GM19328 (cell line): ENCODE data around the gene STT3B.
"Not testable (repeated sequence)": the region's sequence is repeated elsewhere in the genome, so short reads cannot be mapped to it uniquely, and the experiment has no call there.

Experiments used
- ATAC-seq: cut with Tn5 transposase; IDR thresholded peaks from one replicate; pipeline ENCODE4 v1.9.1; 2021; ENCODE audit warnings: mild to moderate bottlenecking, moderate library complexity; ENCODE audit not compliant: unreplicated experiment

The STT3B gene

DNA sequence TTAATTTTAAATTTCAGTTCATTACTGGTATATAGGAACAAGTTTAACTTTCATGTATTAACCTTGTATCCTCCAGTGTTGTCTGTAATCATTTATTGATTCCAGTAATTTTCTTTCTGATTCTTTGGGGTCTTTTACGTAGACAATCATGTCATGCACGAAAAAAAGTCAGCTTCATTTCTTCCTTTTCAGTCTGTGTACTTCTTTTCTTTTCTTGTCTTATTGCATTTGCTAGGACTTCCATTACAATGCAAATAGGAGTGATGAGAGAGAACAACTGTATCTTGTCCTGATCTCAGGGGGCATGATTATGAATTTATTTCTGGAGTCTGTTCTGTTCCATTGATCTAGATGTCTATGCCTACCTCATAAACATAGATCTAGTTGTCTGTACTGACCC lies 56.5 kb downstream of the STT3B start:
- ATAC-seq = no peak

DNA sequence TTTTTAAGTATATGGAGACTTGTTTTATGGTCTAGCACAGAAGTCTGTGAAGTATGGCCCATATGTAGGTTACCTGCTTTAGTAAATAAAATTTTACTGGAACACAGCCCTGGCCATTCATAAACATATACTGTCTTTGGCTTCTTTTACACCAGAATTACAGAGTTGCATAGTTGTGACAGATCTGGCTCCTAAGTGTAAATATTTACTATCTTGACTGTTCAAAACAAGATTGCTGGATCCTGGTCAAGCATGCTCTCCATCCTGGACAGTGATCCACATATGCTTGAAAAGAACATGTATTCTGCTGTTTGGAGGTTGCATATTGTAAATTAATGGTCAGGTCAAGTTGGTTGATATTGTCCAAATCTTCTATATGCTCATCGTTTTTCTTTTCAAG lies 57.9 kb downstream of the STT3B start:
- no peak for ATAC-seq

DNA sequence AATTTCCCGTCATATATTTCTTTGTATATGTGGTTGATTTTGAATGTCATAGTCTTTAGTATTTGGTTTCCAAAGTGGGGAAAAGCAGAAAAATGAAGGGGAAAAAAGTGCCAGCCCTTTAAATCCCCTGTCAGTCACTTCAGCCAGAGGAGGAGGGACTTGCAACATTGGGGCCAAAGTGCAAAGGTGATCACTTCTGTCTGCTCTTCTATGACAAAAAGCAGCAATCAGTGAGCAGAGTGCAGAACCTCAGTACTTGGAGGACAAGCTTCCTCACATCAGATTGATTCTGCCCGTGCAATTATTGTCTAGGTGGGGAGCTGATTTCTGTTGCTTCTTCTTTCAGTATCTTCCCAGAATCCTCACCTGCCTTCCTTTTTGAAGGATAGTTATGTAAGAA lies 60.0 kb downstream of the STT3B start:
- ATAC-seq = no peak

DNA sequence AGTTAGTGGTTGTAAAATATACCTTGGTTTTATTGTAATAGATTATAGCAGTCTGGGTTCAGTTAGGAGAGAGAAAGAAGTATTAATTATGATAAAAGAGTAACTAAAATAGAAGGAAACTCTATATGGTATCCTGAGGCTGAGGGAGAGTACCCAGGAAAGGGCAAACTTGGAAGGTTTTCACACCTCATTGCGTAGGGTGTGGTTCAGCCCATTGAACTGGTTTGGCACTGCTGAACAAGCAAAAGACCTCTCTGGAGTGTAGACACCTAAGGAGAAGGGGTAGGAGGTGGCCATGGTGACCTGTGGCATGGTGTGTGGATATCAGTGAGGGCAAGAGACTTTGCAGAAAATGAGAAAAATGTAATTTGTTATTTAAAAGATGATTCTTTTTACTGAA lies 63.5 kb downstream of the STT3B start:
- no peak for ATAC-seq

DNA sequence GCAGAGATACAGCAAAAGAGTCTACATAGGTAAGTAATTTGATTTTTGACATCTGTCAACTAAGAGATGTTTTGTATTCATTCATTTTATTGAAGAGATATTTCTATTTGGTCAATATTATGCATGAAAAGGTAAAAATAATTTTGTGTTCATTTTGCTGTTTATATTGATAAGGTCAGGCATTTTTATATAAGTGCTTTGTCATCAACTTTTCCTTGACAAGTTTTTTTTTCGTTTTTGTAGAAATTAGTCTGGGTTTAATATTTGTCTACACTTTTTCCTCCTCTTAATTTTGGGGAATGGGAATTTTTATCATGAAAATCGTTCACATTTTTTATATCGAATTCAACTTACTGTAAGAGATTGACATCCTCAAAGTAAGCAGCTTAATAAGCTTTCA lies 67.7 kb downstream of the STT3B start:
- no peak for ATAC-seq

DNA sequence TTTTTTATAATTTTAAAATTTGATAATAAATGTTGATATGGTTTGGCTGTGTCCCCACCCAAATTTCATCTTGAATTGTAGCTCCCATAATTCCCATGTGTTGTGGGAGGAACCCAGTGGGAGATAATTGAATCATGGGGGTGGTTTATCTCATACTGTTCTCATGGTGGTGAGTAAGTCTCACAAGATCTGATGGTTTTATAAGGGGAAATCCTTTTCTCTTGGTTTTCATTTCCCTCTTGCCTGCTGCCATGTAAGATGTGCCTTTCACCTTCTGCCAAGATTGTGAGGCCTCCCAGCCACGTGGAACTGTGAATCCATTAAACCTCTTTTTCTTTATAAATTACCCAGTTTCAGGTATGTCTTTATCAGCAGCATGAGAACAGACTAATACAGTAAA lies 72.6 kb downstream of the STT3B start:
- not testable (repeated sequence) for ATAC-seq

DNA sequence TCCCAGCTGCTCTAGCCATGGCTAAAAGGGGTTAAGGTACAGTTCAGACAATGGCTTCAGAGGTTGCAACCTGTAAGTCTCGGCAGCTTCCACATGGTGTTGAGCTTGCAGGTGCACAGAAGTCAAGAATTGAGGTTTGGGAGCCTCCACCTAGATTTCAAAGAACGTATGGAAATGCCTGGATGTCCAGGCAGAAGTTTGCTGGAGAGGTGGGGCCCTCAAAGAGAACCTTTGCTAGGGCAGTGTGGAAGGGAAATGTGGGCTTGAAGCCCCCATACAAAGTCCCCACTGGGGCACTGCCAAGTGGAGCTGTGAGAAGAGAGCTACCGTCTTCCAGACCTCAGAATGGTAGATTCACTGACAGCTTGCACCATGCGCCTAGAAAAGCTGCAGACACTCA lies 73.7 kb downstream of the STT3B start:
- no peak for ATAC-seq

DNA sequence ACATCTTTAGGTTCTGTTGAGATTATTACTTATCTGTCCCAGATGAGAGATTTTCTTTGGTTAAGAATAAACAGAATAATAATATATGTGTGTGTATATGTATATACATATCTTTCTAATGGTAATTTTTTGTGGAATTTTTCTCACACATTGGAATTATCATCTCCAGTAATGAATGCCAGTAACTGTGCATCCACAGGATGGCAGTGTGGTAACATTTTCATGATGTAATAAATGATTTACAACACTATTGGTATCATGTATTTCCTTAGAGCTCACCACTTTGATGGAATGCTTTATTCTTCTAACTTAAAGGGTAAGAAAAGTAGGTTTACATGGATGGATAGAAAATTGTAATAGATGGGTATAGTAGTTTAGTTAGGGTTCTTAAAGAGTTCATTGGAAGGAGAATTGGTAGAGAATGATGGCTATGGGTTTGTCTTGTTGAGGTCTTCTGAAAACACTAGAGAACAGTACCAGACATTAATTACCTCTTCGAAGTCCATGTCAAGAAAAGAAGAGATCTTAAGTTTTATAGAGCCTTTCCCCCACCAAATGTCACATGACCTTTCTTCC lies 78.1 kb downstream of the STT3B start:
- no peak for ATAC-seq

DNA sequence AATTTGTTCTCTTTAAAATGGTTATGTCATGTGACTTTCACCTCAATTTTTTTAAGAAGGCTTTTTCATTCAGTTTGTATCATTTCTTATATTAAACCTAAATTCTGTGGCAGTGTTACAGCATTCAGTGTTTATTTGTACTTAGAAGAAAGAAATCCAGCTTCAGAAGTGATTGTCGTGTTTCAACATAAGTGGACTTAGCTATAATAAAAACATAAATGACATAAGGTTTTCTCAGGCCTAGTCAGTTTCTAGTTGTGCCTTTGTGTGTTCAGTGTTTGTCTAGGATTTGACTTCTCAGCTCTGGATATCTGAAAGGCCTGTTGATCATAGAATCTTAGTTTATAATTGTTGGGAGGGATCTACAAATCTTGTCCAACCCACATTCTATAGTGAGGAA lies 80.5 kb downstream of the STT3B start:
- ATAC-seq = no peak

DNA sequence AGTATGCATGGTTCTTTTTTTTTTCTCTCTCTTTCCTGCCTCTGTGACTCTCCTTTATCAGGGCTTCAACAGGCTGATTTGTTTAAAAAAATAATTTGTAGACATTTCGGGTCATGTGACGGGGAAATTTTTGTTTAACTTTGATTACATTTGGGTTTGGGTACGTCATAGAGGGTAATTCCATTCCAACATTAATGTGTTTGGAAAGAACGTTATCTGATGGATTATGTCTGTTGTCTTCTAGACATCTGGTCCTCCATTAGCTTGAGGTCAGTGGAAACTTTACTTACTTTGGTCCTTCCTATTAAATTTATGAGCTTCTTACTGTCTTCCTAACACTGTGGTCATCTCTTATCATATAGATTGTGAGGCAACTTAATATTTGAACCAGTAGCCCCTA lies 80.9 kb downstream of the STT3B start:
- no peak for ATAC-seq

DNA sequence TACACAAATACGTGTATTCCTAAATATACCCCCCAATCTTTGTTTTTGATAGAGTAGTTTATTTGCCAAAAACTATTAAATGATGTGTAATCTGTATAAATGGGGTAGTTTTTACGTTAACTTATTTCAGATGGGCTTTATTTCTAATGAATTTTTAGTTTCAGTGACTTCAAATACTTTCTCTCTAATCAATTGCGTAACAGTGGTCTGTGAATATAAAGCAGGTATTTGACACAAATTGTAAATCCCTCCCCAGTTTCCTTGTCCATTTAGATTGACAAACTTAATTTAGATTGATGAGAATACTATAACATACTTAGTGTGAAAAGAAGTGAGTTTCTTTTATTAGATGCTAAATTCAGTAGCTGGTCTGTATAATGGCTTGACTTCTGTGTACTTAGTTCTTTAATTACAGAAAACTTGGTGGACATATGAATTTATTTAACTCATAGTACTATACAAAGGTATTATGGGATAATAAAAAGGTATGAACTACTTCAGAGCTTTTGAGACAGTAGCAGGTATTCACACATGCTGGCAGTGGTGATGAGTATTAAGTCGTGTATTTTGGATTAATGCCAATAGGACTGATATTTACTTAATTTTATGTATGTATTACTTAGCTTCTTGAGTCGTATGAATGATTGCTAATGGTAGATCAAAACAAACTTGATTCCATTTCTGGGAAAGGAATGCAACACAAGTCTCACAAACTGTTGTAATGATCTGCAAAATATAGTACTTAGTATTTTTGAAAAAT lies 81.6 kb downstream of the STT3B start:
- ATAC-seq = no peak

DNA sequence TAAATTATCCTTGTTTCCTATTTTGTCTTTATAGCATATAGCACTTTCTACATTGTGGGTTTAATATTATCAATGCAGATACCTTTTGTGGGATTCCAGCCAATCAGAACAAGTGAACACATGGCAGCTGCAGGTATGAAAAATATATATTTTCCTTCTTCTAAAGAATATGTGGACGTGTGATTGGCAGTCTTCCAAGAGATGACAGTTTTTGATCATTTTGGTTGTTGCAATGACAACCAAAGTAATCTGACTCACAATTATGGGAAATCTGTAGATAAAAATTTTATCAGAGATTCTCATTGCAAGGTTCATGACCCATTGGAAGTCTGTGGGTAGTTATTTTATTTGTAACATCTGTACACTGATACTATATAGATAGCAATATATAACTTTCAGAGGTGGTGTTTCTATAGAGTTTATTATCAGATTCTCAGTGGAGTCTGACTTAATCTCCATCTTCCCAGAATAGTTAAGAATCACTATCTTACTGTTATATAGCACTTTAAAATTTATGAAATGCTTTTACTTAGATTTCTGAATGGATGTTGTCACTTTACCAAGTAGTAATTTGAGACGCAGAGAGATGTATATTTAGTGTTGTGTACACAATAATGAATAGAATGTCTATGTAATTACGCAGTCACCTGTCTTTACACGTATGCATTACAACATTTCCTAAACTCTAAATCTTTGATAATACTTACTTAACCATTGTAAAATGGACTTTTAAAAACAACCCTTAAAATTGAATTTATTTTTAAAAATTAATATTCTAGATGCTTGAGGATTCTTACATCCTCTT lies 82.5 kb downstream of the STT3B start:
- ATAC-seq = no peak

DNA sequence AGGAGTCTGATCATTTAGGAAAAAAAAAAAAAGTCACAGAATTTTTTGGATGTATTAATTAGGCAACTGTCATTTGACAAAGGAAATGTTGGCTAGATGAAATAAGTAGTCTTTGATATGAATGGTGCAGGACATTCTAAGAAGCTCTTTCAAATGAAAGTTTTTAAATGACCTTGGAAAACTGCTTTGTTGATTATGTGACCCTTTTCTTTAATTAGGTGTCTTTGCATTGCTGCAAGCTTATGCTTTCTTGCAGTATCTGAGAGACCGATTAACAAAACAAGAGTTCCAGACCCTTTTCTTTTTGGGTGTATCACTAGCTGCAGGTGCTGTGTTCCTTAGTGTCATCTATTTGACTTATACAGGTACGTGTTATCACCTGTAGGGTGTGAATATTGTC lies 84.0 kb downstream of the STT3B start:
- ATAC-seq = no peak

DNA sequence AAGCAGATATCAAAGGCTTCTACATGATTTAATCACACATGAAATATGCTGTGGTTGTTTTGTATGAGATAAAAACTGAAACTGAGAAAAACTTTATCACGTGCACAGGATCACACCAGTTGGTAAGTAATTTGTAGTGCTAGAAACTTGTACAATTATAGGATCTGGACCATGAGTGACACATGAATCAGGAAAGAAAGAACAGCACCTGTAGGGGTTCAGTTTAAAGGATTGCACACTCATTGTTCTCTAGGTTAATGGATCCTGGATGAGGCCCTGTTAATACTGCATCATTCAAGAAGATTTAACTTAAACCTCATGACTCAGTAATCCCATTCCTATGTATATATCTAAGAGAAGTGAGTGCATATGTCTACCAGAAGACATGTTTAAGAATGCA lies 87.9 kb downstream of the STT3B start:
- no peak for ATAC-seq

DNA sequence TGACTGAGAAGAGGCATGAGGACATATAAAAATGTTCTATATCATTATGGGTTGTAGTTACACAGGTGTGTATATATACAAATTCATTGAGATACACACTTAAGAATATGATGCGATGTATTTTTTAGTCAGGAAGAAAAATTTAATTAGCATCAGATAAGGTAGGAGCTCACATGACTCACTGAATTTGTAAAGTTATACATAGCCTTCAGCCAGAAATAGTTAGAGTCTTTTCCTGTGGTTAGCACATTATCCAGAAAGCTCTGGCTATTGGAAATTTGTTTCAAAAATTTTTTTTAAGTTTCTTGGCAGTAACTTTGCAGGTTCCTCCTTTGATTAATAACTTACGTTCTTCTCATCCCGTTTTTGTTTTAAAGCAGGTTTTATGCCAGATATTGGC lies 88.6 kb downstream of the STT3B start:
- no peak for ATAC-seq

DNA sequence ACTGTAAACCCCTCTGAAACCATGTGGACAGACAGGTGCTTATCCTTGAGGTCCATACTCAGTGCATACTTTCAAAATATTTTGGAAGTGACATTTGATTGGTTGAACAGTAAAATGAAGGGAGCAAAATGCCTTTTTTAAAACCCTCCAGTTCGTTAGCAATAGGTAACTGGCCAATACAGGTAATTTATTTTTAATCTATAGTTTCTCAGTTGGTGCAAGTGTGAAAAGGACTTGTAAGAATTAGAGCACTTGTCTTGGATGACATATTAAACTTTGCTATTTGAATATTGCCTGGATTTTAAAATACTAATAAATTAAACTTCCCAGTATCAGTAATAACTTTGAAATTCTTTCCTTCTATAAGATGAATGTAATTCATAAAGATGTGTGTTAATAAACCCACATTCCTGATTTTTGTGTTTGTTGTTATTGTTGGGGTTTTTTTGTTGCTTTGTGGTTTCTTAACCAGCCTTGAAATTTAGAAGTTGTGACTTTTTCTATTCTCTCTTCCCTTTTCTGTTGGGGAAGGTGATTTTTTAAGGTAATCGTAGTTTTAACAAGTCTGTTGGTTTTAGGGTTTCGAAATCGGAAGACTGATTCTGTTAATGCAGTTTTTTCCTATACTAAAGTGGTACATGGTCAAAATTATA lies 90.0 kb downstream of the STT3B start:
- ATAC-seq = peak; percentile 54

DNA sequence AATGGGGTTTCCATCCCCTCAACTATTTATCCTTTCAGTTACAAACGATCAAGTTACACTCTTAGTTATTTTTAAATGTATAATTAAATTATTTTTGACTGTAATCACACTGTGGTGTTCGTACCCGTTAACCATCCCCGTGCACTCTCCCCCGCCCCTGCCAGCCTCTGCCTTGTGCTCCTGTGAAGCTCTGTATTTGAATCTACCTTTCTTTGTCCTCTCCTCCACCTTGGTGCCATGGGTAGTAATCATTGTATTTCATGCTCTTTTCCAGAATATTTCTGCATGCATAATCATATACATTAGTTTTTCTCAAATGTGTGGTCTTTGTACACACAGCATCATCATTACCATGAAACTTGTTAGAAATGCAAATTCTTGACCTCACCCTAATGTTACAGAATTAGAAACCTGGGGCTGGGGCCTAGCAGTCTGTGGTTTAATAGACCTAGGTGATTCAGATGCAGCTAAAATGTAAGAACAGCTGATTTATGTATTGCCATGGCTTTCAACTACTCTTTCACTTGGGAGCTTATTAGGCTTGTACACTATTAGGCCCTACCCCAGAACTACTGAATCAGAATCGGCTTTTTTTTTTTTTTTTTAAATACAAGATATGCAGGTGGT lies 91.5 kb downstream of the STT3B start:
- no peak for ATAC-seq

DNA sequence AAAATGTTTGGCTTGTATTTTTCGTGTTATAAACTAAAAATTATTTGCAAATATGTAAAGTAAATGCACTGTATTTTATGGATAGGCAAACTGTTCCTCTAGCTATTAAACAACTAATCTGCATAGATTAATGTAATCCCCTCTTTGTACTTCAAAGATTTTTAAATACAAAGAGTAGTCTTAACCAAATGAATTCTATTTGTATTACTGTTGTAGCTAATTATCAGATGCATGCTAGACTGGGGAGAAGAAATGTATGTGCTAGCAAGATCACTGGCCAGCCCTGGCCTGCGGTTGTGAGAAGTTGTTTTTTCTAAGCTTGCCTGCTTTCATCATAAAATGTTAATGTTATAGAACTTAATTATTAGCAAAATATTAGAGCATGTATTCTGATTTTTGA lies 92.6 kb downstream of the STT3B start:
- ATAC-seq = no peak

DNA sequence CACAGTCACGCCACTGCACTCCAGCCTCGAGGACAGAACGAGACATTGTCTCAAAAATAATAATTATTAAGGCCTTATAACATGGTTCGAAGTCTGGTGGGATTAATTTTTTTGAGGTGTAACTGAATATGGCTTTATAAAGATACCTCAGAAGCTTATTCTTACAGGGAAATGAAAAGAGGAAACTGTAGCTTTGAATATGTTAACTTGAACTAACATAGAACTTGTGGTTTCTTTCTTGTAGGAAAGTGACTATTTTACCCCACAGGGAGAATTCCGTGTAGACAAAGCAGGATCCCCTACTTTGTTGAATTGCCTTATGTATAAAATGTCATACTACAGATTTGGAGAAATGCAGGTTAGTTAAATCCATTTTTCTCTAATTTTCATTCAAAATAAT lies 96.3 kb downstream of the STT3B start:
- ATAC-seq = no peak

DNA sequence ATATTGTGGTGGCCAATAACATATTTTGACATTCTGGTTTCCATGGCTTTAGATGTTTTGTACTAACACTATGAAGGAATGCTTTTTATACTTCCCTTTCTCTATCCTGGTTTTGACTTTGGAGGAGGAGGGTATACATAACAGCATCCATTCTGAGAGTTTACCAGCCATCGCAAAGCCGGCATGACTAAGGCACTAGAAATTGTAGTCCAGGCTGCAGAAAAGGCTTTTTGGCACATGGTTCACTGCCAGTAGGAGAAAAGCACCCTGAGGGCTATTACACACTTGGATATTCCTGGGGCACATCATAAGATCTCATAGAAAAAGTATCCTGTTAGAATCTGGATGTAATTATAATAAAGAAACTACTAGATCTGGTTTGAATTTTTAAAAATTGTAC lies 101.8 kb downstream of the STT3B start:
- ATAC-seq = no peak

DNA sequence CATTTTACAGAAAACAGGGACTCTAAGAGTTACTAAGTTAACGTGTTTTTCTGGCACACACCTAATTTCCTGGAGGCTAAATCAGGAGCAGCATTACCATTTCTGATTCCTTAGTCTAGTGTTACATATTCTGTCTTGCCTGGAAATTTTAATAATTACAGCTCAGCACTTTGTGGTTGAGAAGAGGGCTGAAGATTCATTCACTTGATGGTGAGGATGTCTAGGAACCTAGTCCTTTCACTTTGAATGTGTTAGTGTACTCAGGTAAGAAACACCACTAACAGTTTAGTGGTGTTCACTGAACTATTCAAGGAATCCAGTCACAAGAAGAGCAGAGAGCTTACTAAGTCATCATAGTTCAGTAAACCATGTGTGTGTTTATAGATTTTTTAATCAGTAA lies 102.8 kb downstream of the STT3B start:
- no peak for ATAC-seq
